GM23338 (cell line): ENCODE measurements around the gene EFCAB6. TPM values are rescaled to one million over a fixed set of nuclear protein-coding genes. Genes with fewer than 3 reads are reported as not detected.
"Not testable (repeated sequence)": the region's sequence is repeated elsewhere in the genome, so short reads cannot be mapped to it uniquely, and the experiment has no call there.

Experiments
- ATAC-seq: fragments of 200-7000 bp; cut with Tn5 transposase; 3 replicates; pipeline ENCODE4 v1.9.1; 2020
- DNase-seq: peaks from one replicate; pipeline ENCODE4 v3.0.0-alpha.2; 2015; ENCODE audit warnings: low spot score
- H2AFZ ChIP-seq: fragments of 200-600 bp; sonication (generic); 2 replicates; pipeline ENCODE4 v1.8.0; 2016; ENCODE audit warnings: antibody characterized with exemption, mild to moderate bottlenecking, moderate library complexity
- H3F3A ChIP-seq: fragments of 200-600 bp; sonication (generic); replicated peaks from 2 replicates; pipeline ENCODE4 v1.8.0; 2017; ENCODE audit warnings: antibody characterized with exemption, mixed run types, low read depth
- H3K27ac ChIP-seq: fragments of 200-600 bp; sonication (generic); 2 replicates; pipeline ENCODE4 v1.6.1; 2016; ENCODE audit warnings: low read depth
- H3K27me3 ChIP-seq: fragments of 200-600 bp; sonication (generic); 2 replicates; pipeline ENCODE4 v1.8.0; 2016; ENCODE audit warnings: mild to moderate bottlenecking, mixed run types, moderate library complexity; ENCODE audit not compliant: insufficient read depth
- H3K36me3 ChIP-seq: fragments of 200-600 bp; sonication (generic); 2 replicates; pipeline ENCODE4 v1.8.0; 2016; ENCODE audit warnings: mild to moderate bottlenecking; ENCODE audit not compliant: insufficient read depth
- H3K4me1 ChIP-seq: fragments of 200-600 bp; sonication (generic); 2 replicates; pipeline ENCODE4 v1.8.0; 2016; ENCODE audit warnings: mild to moderate bottlenecking, moderate library complexity; ENCODE audit not compliant: insufficient read depth
- H3K4me2 ChIP-seq: fragments of 200-600 bp; sonication (generic); 2 replicates; pipeline ENCODE4 v1.7.1; 2017; ENCODE audit warnings: mixed run types
- H3K4me3 ChIP-seq: fragments of 200-600 bp; sonication (generic); 2 replicates; pipeline ENCODE4 v1.6.1; 2016; ENCODE audit warnings: mixed run types
- H3K79me2 ChIP-seq: fragments of 200-600 bp; sonication (generic); replicated peaks from 2 replicates; pipeline ENCODE4 v1.8.0; 2017; ENCODE audit warnings: mild to moderate bottlenecking; ENCODE audit not compliant: insufficient read depth
- H3K9me2 ChIP-seq: fragments of 200-600 bp; sonication (generic); 2 replicates; pipeline ENCODE4 v1.8.0; 2017; ENCODE audit not compliant: insufficient read depth
- H4K20me1 ChIP-seq: fragments of 200-600 bp; sonication (generic); replicated peaks from 2 replicates; pipeline ENCODE4 v1.8.0; 2017; ENCODE audit warnings: mild to moderate bottlenecking; ENCODE audit not compliant: insufficient read depth
- H3K27ac Mint-ChIP-seq: 2 replicates; pipeline ENCODE4 v1.8.0; 2020; ENCODE audit warnings: inconsistent platforms, mild to moderate bottlenecking, moderate library complexity, mixed read lengths
- H3K27me3 Mint-ChIP-seq: 3 replicates; pipeline ENCODE4 v1.8.0; 2022; ENCODE audit warnings: low read depth, mild to moderate bottlenecking, moderate library complexity, mixed read lengths, inconsistent platforms; ENCODE audit not compliant: insufficient read depth, poor library complexity
- H3K36me3 Mint-ChIP-seq: 3 replicates; pipeline ENCODE4 v1.8.0; 2021; ENCODE audit warnings: low read depth, mild to moderate bottlenecking, inconsistent platforms, moderate library complexity, mixed read lengths
- H3K4me1 Mint-ChIP-seq: 3 replicates; pipeline ENCODE4 v1.8.0; 2020; ENCODE audit warnings: mild to moderate bottlenecking, inconsistent platforms, mixed read lengths
- H3K4me3 Mint-ChIP-seq: 3 replicates; pipeline ENCODE4 v1.8.0; 2021; ENCODE audit warnings: moderate library complexity, mild to moderate bottlenecking, inconsistent platforms, mixed read lengths
- H3K9me3 Mint-ChIP-seq: 3 replicates; pipeline ENCODE4 v1.8.0; 2020; ENCODE audit warnings: moderate library complexity, mild to moderate bottlenecking, inconsistent platforms, mixed read lengths
- CREB1 ChIP-seq: fragments of 250-450 bp; sonication (Bioruptor Pico); IDR thresholded peaks from 2 replicates; pipeline ENCODE4 v1.5.0; 2020; ENCODE audit warnings: low read depth, mild to moderate bottlenecking, moderate library complexity
- NANOG ChIP-seq: IDR thresholded peaks from 2 replicates; pipeline ENCODE4 v1.6.1; 2016; ENCODE audit warnings: antibody characterized with exemption, borderline replicate concordance
- POLR2AphosphoS5 ChIP-seq: IDR thresholded peaks from 2 replicates; pipeline ENCODE4 v1.6.1; 2016; ENCODE audit warnings: antibody characterized with exemption, low read depth
- ZNF114 ChIP-seq: fragments of 250-450 bp; sonication (Bioruptor Pico); IDR thresholded peaks from 2 replicates; pipeline ENCODE4 v1.5.0; 2020; ENCODE audit warnings: mild to moderate bottlenecking, moderate library complexity
- ZNF331 ChIP-seq: fragments of 250-450 bp; sonication (Bioruptor Pico); IDR thresholded peaks from 2 replicates; pipeline ENCODE4 v1.5.0; 2020; ENCODE audit warnings: low read depth, mild to moderate bottlenecking, moderate library complexity
- polyA plus RNA-seq: library from polyadenylated mRNA; unstranded; fragments of >200 nt; fragmentation: Nextera tagmentation; extraction: Ambion mirVana; gene quantifications from 2 replicates; pipeline ENCODE4 v1.2.1, GENCODE V29; 2016
- total RNA-seq: library from RNA; depleted of rRNA; stranded (reverse); fragments of >200 nt; shearing (Covaris generic); gene quantifications from 2 replicates; pipeline ENCODE4 v1.2.3, GENCODE V29; 2014
- TF ChIP-seq, protein P1 (sequence below): fragments of 250-450 bp; sonication (Bioruptor Pico); IDR thresholded peaks from 2 replicates; pipeline ENCODE4 v1.5.0; 2020; ENCODE audit warnings: mild to moderate bottlenecking, moderate library complexity

The EFCAB6 gene
- total and polyA plus RNA-seq, 2 experiments from 2014 or later, result 1.1 to 1.8 TPM

DNA sequence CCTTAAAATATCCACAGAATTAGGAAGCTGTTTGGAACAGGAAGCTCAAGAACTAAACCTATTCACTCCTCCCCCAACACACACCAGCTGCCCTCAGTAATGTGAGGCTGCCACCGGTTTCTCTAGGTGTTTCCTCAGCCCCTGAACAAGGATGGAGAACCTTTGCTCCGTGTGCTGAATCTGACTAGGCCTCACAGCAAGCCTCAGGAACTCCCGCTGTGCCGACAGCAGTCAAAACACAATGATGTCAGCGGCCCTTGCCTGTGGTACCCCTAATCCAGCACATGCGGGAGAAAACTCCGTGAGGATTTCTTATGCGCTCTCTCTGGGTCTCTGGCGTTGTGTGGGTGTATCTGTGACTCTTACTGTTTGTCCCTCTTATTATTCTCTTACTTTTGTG is 153.3 kb downstream of the EFCAB6 start:
- Histone ChIP-seq H3K9me2 (no peaks in the 10 kb centered on the region), H3K4me3 (no peak overlapping the region), H3F3A (no peaks in the 10 kb centered on the region), H3K4me1 (peaks cover 16% of the 10 kb centered on the region), H3K4me2 (0 out of 2 replicates have a peak overlapping the region, but pooled peaks have one; percentile 36), H3K36me3 (no peaks in the 10 kb centered on the region), H3K27ac (no peak overlapping the region), H4K20me1 (no peaks in the 10 kb centered on the region), H3K79me2 (no peaks in the 10 kb centered on the region), H3K27me3 (no peaks in the 10 kb centered on the region), H2AFZ (peak overlapping the region; percentile 23; the same call in 1 of the 2 replicates)
- Mint-ChIP-seq H3K36me3 (no peaks in the 10 kb centered on the region), H3K4me3 (no peak overlapping the region; the same call in 2 of the 3 replicates), H3K9me3 (no peaks in the 10 kb centered on the region), H3K4me1 (peaks cover 20% of the 10 kb centered on the region), H3K27me3 (peaks cover 5% of the 10 kb centered on the region), H3K27ac (no peak overlapping the region)
- DNase-seq (peak; percentile 67), ATAC-seq (peak; percentile 89)
- TF ChIP-seq, protein P1, sequence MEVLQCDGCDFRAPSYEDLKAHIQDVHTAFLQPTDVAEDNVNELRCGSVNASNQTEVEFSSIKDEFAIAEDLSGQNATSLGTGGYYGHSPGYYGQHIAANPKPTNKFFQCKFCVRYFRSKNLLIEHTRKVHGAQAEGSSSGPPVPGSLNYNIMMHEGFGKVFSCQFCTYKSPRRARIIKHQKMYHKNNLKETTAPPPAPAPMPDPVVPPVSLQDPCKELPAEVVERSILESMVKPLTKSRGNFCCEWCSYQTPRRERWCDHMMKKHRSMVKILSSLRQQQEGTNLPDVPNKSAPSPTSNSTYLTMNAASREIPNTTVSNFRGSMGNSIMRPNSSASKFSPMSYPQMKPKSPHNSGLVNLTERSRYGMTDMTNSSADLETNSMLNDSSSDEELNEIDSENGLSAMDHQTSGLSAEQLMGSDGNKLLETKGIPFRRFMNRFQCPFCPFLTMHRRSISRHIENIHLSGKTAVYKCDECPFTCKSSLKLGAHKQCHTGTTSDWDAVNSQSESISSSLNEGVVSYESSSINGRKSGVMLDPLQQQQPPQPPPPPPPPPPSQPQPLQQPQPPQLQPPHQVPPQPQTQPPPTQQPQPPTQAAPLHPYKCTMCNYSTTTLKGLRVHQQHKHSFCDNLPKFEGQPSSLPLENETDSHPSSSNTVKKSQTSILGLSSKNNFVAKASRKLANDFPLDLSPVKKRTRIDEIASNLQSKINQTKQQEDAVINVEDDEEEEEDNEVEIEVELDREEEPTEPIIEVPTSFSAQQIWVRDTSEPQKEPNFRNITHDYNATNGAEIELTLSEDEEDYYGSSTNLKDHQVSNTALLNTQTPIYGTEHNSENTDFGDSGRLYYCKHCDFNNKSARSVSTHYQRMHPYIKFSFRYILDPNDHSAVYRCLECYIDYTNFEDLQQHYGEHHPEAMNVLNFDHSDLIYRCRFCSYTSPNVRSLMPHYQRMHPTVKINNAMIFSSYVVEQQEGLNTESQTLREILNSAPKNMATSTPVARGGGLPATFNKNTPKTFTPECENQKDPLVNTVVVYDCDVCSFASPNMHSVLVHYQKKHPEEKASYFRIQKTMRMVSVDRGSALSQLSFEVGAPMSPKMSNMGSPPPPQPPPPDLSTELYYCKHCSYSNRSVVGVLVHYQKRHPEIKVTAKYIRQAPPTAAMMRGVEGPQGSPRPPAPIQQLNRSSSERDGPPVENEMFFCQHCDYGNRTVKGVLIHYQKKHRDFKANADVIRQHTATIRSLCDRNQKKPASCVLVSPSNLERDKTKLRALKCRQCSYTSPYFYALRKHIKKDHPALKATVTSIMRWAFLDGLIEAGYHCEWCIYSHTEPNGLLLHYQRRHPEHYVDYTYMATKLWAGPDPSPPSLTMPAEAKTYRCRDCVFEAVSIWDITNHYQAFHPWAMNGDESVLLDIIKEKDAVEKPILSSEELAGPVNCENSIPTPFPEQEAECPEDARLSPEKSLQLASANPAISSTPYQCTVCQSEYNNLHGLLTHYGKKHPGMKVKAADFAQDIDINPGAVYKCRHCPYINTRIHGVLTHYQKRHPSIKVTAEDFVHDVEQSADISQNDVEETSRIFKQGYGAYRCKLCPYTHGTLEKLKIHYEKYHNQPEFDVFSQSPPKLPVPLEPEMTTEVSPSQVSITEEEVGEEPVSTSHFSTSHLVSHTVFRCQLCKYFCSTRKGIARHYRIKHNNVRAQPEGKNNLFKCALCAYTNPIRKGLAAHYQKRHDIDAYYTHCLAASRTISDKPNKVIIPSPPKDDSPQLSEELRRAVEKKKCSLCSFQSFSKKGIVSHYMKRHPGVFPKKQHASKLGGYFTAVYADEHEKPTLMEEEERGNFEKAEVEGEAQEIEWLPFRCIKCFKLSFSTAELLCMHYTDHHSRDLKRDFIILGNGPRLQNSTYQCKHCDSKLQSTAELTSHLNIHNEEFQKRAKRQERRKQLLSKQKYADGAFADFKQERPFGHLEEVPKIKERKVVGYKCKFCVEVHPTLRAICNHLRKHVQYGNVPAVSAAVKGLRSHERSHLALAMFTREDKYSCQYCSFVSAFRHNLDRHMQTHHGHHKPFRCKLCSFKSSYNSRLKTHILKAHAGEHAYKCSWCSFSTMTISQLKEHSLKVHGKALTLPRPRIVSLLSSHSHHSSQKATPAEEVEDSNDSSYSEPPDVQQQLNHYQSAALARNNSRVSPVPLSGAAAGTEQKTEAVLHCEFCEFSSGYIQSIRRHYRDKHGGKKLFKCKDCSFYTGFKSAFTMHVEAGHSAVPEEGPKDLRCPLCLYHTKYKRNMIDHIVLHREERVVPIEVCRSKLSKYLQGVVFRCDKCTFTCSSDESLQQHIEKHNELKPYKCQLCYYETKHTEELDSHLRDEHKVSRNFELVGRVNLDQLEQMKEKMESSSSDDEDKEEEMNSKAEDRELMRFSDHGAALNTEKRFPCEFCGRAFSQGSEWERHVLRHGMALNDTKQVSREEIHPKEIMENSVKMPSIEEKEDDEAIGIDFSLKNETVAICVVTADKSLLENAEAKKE (CRISPR knock-in tag), result peak; percentile 20; the same call in 1 of the 2 replicates
- TF ChIP-seq CREB1 (CRISPR knock-in tag), result peak; percentile 21; the same call in 1 of the 2 replicates
- TF ChIP-seq ZNF331 (CRISPR knock-in tag), result no peak
- TF ChIP-seq NANOG, result no peak
- TF ChIP-seq POLR2AphosphoS5, result no peak
- TF ChIP-seq ZNF114 (CRISPR knock-in tag), result no peak

DNA sequence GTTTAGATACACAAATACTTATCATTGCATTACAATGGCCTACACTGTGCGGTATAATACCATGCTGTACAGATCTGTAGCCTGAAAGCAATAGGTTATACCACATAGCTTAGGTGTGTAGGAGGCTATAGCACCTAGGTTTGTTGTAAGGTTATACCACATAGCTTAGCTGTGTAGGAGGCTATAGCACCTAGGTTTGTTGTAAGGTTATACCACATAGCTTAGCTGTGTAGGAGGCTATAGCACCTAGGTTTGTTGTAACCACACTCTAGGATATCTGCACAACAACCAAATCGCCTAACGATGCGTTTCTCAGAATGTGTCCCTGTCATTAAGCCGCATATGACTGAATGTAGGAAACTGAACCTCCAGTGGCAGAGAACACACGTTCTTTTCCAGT is 155.5 kb downstream of the EFCAB6 start:
- not testable (repeated sequence) for H3K79me2 ChIP-seq, H4K20me1 ChIP-seq, H3K36me3 ChIP-seq, H3K27ac ChIP-seq, H3K4me3 ChIP-seq, ATAC-seq, H3K9me2 ChIP-seq, DNase-seq, H2AFZ ChIP-seq, H3K4me3 Mint-ChIP-seq, H3K27ac Mint-ChIP-seq, H3F3A ChIP-seq, H3K27me3 Mint-ChIP-seq, H3K27me3 ChIP-seq, H3K4me2 ChIP-seq
- Mint-ChIP-seq H3K4me1 (peaks cover 20% of the 10 kb centered on the region), H3K9me3 (peaks cover 19% of the 10 kb centered on the region), H3K36me3 (peaks cover 18% of the 10 kb centered on the region)
- peaks cover 16% of the 10 kb centered on the region for H3K4me1 ChIP-seq
